GM19395 (cell line): ENCODE measurements around the gene TMEM132D.

Experiments used
- ATAC-seq: cut with Tn5 transposase; IDR thresholded peaks from one replicate; pipeline ENCODE4 v1.9.1; 2021; ENCODE audit warnings: mild to moderate bottlenecking, moderate library complexity; ENCODE audit not compliant: unreplicated experiment

The TMEM132D gene

GRCh38 chr12:129873833-129874208 is 30.0 kb downstream of the TMEM132D start:
- no peak for ATAC-seq

GRCh38 chr12:129873111-129873832 is 30.6 kb downstream of the TMEM132D start:
- ATAC-seq, result no peak

- ATAC-seq, result no peak
Observed at GRCh38 chr12:129871991-129872972, 31.5 kb downstream of the TMEM132D start.

GRCh38 chr12:129870796-129871195 is 33.0 kb downstream of the TMEM132D start:
- no peak for ATAC-seq

- no peak for ATAC-seq
Observed at GRCh38 chr12:129870136-129870535, 33.7 kb downstream of the TMEM132D start.

GRCh38 chr12:129868575-129868974 is 35.2 kb downstream of the TMEM132D start:
- no peak for ATAC-seq

- no peak for ATAC-seq
Observed at GRCh38 chr12:129863938-129864337, 39.9 kb downstream of the TMEM132D start.

GRCh38 chr12:129862561-129863175 is 41.2 kb downstream of the TMEM132D start:
- no peak for ATAC-seq

- no peak for ATAC-seq
Observed at GRCh38 chr12:129861951-129862350, 41.9 kb downstream of the TMEM132D start.

GRCh38 chr12:129854591-129854990 is 49.2 kb downstream of the TMEM132D start:
- ATAC-seq, result no peak

- ATAC-seq, result no peak
Observed at GRCh38 chr12:129851296-129851695, 52.5 kb downstream of the TMEM132D start.

GRCh38 chr12:129848876-129849275 is 54.9 kb downstream of the TMEM132D start:
- ATAC-seq, result no peak

GRCh38 chr12:129847063-129847462 is 56.8 kb downstream of the TMEM132D start:
- ATAC-seq, result no peak

- no peak for ATAC-seq
Observed at GRCh38 chr12:129844662-129845220, 59.1 kb downstream of the TMEM132D start.

- no peak for ATAC-seq
Observed at GRCh38 chr12:129841251-129841650, 62.6 kb downstream of the TMEM132D start.

GRCh38 chr12:129840145-129840884 is 63.5 kb downstream of the TMEM132D start:
- ATAC-seq, result no peak

- ATAC-seq, result no peak
Observed at GRCh38 chr12:129839679-129840078, 64.1 kb downstream of the TMEM132D start.

- ATAC-seq, result no peak
Observed at GRCh38 chr12:129831294-129831693, 72.5 kb downstream of the TMEM132D start.

GRCh38 chr12:129830796-129831195 is 73.0 kb downstream of the TMEM132D start:
- ATAC-seq, result no peak

GRCh38 chr12:129827866-129828384 is 75.9 kb downstream of the TMEM132D start:
- no peak for ATAC-seq
